SK-N-SH treated with all-trans-retinoic acid at 6 μM for 48 hours (cell line): ENCODE results near the gene ARHGEF10L.

ENCODE experiments used
- ATAC-seq: fragments of 200-7000 bp; cut with Tn5 transposase; 3 replicates; pipeline ENCODE4 v1.9.1; 2020; ENCODE audit warnings: mild to moderate bottlenecking, moderate library complexity
- ARNTL ChIP-seq: fragments of 450-650 bp; formaldehyde crosslinking; IDR thresholded peaks from 2 replicates; pipeline ENCODE4 v1.5.0; 2020; ENCODE audit warnings: low read depth, mild to moderate bottlenecking, moderate library complexity, borderline replicate concordance
- CREB5 ChIP-seq: fragments of 250-450 bp; sonication (Bioruptor Pico); IDR thresholded peaks from 2 replicates; pipeline ENCODE4 v1.5.1; 2020; ENCODE audit warnings: low read depth, mild to moderate bottlenecking, moderate library complexity
- CSDC2 ChIP-seq: fragments of 250-450 bp; sonication (Bioruptor Pico); IDR thresholded peaks from 2 replicates; pipeline ENCODE4 v1.5.0; 2020; ENCODE audit warnings: mild to moderate bottlenecking, moderate library complexity
- CSRNP3 ChIP-seq: fragments of 250-450 bp; sonication (Bioruptor Pico); IDR thresholded peaks from 2 replicates; pipeline ENCODE4 v1.5.1; 2021; ENCODE audit warnings: mild to moderate bottlenecking, moderate library complexity
- ESRRG ChIP-seq: fragments of 250-450 bp; sonication (Bioruptor Pico); IDR thresholded peaks from 2 replicates; pipeline ENCODE4 v1.6.1; 2021; ENCODE audit warnings: mild to moderate bottlenecking
- GLIS3 ChIP-seq: fragments of 250-450 bp; sonication (Bioruptor Pico); IDR thresholded peaks from 2 replicates; pipeline ENCODE4 v1.5.0; 2020; ENCODE audit warnings: mild to moderate bottlenecking, moderate library complexity
- ISL1 ChIP-seq: fragments of 250-450 bp; sonication (Bioruptor Pico); IDR thresholded peaks from 2 replicates; pipeline ENCODE4 v2.1.2; 2022; ENCODE audit warnings: mild to moderate bottlenecking, moderate library complexity
- OSR1 ChIP-seq: fragments of 250-450 bp; sonication (Bioruptor Pico); IDR thresholded peaks from 2 replicates; pipeline ENCODE4 v1.8.0; 2022; ENCODE audit warnings: moderate library complexity, mild to moderate bottlenecking, inconsistent platforms
- PPARA ChIP-seq: fragments of 250-450 bp; sonication (Bioruptor Pico); IDR thresholded peaks from 2 replicates; pipeline ENCODE4 v1.5.0; 2020; ENCODE audit warnings: mild to moderate bottlenecking, borderline replicate concordance
- RARB ChIP-seq: fragments of 250-450 bp; sonication (Bioruptor Pico); IDR thresholded peaks from 2 replicates; pipeline ENCODE4 v1.8.0; 2021; ENCODE audit warnings: mild to moderate bottlenecking, moderate library complexity
- SNAI2 ChIP-seq: fragments of 250-450 bp; sonication (Bioruptor Pico); IDR thresholded peaks from 2 replicates; pipeline ENCODE4 v1.5.0; 2020; ENCODE audit warnings: mild to moderate bottlenecking, moderate library complexity
- TCF4 ChIP-seq: fragments of 250-450 bp; sonication (Bioruptor Pico); IDR thresholded peaks from 2 replicates; pipeline ENCODE4 v1.8.0; 2021; ENCODE audit warnings: mild to moderate bottlenecking, moderate library complexity, borderline replicate concordance
- TOX ChIP-seq: fragments of 250-450 bp; sonication (Bioruptor Pico); IDR thresholded peaks from 2 replicates; pipeline ENCODE4 v1.8.0; 2021; ENCODE audit warnings: mild to moderate bottlenecking, moderate library complexity, borderline replicate concordance
- TSHZ2 ChIP-seq: fragments of 250-450 bp; sonication (Bioruptor Pico); IDR thresholded peaks from 2 replicates; pipeline ENCODE4 v1.5.0; 2020; ENCODE audit warnings: mild to moderate bottlenecking, moderate library complexity
- ZC3H10 ChIP-seq: fragments of 250-450 bp; sonication (Bioruptor Pico); IDR thresholded peaks from 2 replicates; pipeline ENCODE4 v1.5.1; 2021; ENCODE audit warnings: mild to moderate bottlenecking, moderate library complexity
- ZFP3 ChIP-seq: fragments of 250-450 bp; sonication (Bioruptor Pico); IDR thresholded peaks from 2 replicates; pipeline ENCODE4 v1.5.0; 2020; ENCODE audit warnings: mild to moderate bottlenecking, moderate library complexity
- ZNF565 ChIP-seq: fragments of 450-650 bp; formaldehyde crosslinking; conservative IDR thresholded peaks from 2 replicates; pipeline ENCODE4 v1.5.0; 2020; ENCODE audit warnings: low read depth, mild to moderate bottlenecking, moderate library complexity
- ZNF70 ChIP-seq: fragments of 450-650 bp; formaldehyde crosslinking; IDR thresholded peaks from 2 replicates; pipeline ENCODE4 v1.5.0; 2020; ENCODE audit warnings: mild to moderate bottlenecking, moderate library complexity
- ZNF8 ChIP-seq: fragments of 450-650 bp; formaldehyde crosslinking; IDR thresholded peaks from 2 replicates; pipeline ENCODE4 v1.5.0; 2020; ENCODE audit warnings: mild to moderate bottlenecking, moderate library complexity
- TF ChIP-seq, protein P1 (sequence below): fragments of 250-450 bp; sonication (Bioruptor Pico); IDR thresholded peaks from 2 replicates; pipeline ENCODE4 v1.8.0; 2021; ENCODE audit warnings: low read depth, mild to moderate bottlenecking, moderate library complexity, borderline replicate concordance
- TF ChIP-seq, protein P2 (sequence below): fragments of 250-450 bp; sonication (Bioruptor Pico); IDR thresholded peaks from 2 replicates; pipeline ENCODE4 v1.8.0; 2020; ENCODE audit warnings: mild to moderate bottlenecking, moderate library complexity, borderline replicate concordance

ARHGEF10L gene

GRCh38 chr1:17595602-17595925, 56.1 kb downstream of the ARHGEF10L start:
- TF ChIP-seq ARNTL (no peak), ESRRG (CRISPR knock-in tag) (no peak), CSDC2 (CRISPR knock-in tag) (no peak), ZNF70 (no peak), ZFP3 (CRISPR knock-in tag) (no peak), RARB (CRISPR knock-in tag) (no peak), OSR1 (CRISPR knock-in tag) (no peak), CSRNP3 (no peak), CREB5 (CRISPR knock-in tag) (no peak), ZC3H10 (CRISPR knock-in tag) (no peak), TOX (CRISPR knock-in tag) (no peak), ZNF565 (CRISPR knock-in tag) (no peak)
- TF ChIP-seq, protein P1, sequence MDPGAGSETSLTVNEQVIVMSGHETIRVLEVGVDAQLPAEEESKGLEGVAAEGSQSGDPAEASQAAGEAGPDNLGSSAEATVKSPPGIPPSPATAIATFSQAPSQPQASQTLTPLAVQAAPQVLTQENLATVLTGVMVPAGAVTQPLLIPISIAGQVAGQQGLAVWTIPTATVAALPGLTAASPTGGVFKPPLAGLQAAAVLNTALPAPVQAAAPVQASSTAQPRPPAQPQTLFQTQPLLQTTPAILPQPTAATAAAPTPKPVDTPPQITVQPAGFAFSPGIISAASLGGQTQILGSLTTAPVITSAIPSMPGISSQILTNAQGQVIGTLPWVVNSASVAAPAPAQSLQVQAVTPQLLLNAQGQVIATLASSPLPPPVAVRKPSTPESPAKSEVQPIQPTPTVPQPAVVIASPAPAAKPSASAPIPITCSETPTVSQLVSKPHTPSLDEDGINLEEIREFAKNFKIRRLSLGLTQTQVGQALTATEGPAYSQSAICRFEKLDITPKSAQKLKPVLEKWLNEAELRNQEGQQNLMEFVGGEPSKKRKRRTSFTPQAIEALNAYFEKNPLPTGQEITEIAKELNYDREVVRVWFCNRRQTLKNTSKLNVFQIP: no peak
- no peak for ATAC-seq

GRCh38 chr1:17596186-17596585, 56.7 kb downstream of the ARHGEF10L start:
- TF ChIP-seq CREB5 (CRISPR knock-in tag) (no peak), PPARA (CRISPR knock-in tag) (no peak), ISL1 (no peak), TOX (CRISPR knock-in tag) (no peak), GLIS3 (no peak), SNAI2 (CRISPR knock-in tag) (no peak)
- TF ChIP-seq, protein P1: no peak
- no peak for ATAC-seq

DNA sequence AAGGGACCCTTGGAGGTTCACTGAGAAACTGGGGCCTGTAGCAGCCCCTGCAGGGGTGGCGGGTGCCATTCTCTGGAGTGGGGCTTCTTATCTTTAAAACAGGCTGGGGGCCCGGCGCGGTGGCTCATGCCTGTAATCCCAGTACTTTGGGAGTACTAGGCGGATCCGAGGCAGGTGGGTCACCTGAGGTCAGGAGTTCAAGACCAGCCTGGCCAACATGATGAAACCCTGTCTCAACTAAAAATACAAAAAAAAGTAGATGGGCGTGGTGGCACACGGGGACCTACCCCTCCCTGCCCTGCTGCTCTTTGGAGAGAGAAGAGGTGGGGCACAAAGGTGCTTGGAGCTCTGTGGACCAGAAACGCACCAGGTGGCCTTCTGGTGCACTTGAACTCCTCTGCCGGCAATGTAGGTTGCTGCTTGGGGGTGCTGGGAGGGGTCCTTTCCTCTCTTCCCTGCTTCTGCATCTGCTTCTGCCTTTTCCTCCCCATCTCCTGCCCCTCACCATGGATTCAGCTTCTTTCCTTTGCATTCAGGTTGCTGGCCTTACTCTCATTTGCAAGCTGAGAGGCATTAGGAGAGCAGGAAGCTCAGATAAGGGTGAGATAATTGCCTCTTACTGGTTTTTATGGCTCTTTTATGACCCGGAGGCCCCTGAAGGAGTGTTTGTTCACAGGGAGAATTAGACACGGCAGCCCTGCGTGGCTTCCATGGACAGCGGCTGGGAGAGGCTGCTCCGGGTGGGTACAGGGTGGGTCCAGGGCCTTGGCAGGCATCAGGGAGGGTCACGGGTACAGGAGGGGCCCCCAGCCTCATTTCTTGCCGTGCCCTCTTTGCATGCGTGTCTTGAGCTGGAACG, 57.4 kb downstream of the ARHGEF10L start:
- no peak for ATAC-seq
- TF ChIP-seq, protein P2, sequence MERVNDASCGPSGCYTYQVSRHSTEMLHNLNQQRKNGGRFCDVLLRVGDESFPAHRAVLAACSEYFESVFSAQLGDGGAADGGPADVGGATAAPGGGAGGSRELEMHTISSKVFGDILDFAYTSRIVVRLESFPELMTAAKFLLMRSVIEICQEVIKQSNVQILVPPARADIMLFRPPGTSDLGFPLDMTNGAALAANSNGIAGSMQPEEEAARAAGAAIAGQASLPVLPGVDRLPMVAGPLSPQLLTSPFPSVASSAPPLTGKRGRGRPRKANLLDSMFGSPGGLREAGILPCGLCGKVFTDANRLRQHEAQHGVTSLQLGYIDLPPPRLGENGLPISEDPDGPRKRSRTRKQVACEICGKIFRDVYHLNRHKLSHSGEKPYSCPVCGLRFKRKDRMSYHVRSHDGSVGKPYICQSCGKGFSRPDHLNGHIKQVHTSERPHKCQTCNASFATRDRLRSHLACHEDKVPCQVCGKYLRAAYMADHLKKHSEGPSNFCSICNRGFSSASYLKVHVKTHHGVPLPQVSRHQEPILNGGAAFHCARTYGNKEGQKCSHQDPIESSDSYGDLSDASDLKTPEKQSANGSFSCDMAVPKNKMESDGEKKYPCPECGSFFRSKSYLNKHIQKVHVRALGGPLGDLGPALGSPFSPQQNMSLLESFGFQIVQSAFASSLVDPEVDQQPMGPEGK (CRISPR knock-in tag): no peak
- TF ChIP-seq TOX (CRISPR knock-in tag) (no peak), TSHZ2 (CRISPR knock-in tag) (peak; percentile 60; the same call in 1 of the 2 replicates), TCF4 (0 out of 2 replicates have a peak, but pooled peaks have one; percentile 26), ZFP3 (CRISPR knock-in tag) (no peak), ARNTL (no peak), PPARA (CRISPR knock-in tag) (no peak), OSR1 (CRISPR knock-in tag) (no peak), ZNF8 (no peak; the same call in 1 of the 2 replicates), ISL1 (no peak)
- TF ChIP-seq, all 23 proteins: peak for 2
